Measurements from ENCODE around the gene TMEM214. TPM values are rescaled to one million over a fixed set of nuclear protein-coding genes. Genes with fewer than 3 reads are reported as not detected.

Gene TMEM214
- polyA plus RNA-seq, 1 donor from 2014 or later = 10.3 TPM

DNA sequence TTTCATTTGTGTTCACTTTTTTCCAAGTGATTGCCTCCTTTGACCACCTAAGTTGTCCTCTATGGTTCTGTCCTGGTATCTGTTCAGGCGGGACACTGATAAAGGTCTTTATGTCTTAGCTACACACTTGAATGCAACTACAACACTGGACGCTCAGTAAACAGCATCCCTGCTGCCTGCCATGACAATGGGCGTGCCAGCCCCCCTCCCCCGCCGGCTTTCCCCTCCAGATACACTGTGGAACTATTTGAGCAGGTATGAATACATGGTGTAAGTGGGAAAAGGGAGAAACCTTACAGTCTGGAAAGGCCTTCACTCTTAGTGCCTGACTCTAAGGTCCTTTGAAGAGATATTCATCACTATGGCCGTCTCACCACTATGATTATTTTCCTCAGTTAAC, 24.4 kb downstream of the TMEM214 start:
- Histone ChIP-seq H3F3A (ENCODE audit: insufficient read depth, low read length, poor library complexity, severe bottlenecking) (no peaks in the 10 kb centered on the region), H3K27ac (ENCODE audit: low read length) (no peak overlapping the region), H3K9ac (ENCODE audit: low read length) (no peak overlapping the region), H3K27me3 (ENCODE audit: insufficient read depth, low read depth, low read length) (no peaks in the 10 kb centered on the region), H3K4me2 (ENCODE audit: low read length) (no peak overlapping the region), H2AFZ (ENCODE audit: low read depth, low read length) (no peak overlapping the region), H3K36me3 (ENCODE audit: insufficient read depth, low read length) (no peaks in the 10 kb centered on the region), H3K4me3 (ENCODE audit: low read length) (no peak overlapping the region), H3K79me2 (replicated peaks; ENCODE audit: insufficient read depth, low read length) (peaks cover 4% of the 10 kb centered on the region), H4K20me1 (ENCODE audit: insufficient read depth) (no peaks in the 10 kb centered on the region), H3K9me3 (ENCODE audit: low read length) (no peaks in the 10 kb centered on the region), H3K9me2 (ENCODE audit: insufficient read depth, low read length) (no peaks in the 10 kb centered on the region)
- TF ChIP-seq RAD21 (conservative IDR thresholded peaks at IDR 0.05) (no peak), SMC3 (conservative IDR thresholded peaks at IDR 0.05; ENCODE audit: poor library complexity) (no peak), EZH2 (IDR thresholded peaks at IDR 0.05; ENCODE audit: borderline replicate concordance, insufficient read depth, low read length, poor library complexity, severe bottlenecking) (no peak), TAF1 (IDR thresholded peaks at IDR 0.05; ENCODE audit: low read depth) (no peak), MXI1 (conservative IDR thresholded peaks at IDR 0.05; ENCODE audit: poor library complexity, severe bottlenecking) (no peak), POLR2AphosphoS5 (IDR thresholded peaks at IDR 0.05) (no peak), EP300 (conservative IDR thresholded peaks at IDR 0.05; ENCODE audit: poor library complexity, severe bottlenecking) (no peak)
- TF ChIP-seq, protein P1, sequence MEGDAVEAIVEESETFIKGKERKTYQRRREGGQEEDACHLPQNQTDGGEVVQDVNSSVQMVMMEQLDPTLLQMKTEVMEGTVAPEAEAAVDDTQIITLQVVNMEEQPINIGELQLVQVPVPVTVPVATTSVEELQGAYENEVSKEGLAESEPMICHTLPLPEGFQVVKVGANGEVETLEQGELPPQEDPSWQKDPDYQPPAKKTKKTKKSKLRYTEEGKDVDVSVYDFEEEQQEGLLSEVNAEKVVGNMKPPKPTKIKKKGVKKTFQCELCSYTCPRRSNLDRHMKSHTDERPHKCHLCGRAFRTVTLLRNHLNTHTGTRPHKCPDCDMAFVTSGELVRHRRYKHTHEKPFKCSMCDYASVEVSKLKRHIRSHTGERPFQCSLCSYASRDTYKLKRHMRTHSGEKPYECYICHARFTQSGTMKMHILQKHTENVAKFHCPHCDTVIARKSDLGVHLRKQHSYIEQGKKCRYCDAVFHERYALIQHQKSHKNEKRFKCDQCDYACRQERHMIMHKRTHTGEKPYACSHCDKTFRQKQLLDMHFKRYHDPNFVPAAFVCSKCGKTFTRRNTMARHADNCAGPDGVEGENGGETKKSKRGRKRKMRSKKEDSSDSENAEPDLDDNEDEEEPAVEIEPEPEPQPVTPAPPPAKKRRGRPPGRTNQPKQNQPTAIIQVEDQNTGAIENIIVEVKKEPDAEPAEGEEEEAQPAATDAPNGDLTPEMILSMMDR (IDR thresholded peaks at IDR 0.05; ENCODE audit: poor library complexity, severe bottlenecking) = no peak
- TF ChIP-seq, protein P2, sequence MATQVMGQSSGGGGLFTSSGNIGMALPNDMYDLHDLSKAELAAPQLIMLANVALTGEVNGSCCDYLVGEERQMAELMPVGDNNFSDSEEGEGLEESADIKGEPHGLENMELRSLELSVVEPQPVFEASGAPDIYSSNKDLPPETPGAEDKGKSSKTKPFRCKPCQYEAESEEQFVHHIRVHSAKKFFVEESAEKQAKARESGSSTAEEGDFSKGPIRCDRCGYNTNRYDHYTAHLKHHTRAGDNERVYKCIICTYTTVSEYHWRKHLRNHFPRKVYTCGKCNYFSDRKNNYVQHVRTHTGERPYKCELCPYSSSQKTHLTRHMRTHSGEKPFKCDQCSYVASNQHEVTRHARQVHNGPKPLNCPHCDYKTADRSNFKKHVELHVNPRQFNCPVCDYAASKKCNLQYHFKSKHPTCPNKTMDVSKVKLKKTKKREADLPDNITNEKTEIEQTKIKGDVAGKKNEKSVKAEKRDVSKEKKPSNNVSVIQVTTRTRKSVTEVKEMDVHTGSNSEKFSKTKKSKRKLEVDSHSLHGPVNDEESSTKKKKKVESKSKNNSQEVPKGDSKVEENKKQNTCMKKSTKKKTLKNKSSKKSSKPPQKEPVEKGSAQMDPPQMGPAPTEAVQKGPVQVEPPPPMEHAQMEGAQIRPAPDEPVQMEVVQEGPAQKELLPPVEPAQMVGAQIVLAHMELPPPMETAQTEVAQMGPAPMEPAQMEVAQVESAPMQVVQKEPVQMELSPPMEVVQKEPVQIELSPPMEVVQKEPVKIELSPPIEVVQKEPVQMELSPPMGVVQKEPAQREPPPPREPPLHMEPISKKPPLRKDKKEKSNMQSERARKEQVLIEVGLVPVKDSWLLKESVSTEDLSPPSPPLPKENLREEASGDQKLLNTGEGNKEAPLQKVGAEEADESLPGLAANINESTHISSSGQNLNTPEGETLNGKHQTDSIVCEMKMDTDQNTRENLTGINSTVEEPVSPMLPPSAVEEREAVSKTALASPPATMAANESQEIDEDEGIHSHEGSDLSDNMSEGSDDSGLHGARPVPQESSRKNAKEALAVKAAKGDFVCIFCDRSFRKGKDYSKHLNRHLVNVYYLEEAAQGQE (IDR thresholded peaks at IDR 0.05; ENCODE audit: borderline replicate concordance) = no peak

DNA sequence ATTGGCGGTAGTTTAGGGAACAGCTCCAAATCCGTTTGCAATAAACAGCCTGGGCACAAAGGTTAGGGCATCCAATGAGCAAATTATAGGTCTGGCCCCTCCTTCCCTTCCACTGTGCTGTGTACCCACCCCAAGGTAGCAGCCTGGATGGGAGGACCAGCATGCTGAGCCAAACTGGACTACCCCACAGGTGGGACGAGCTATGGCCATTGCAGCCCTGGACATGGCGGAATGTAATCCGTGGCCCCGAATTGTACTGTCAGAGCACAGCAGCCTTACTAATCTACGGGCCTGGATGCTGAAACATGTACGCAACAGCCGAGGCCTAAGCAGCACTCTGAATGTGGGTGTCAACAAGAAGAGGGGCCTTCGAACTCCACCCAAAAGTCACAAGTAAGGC, 25.4 kb downstream of the TMEM214 start:
- Histone ChIP-seq H3K27ac (ENCODE audit: low read length) (no peak overlapping the region), H3K9me3 (ENCODE audit: low read length) (no peaks in the 10 kb centered on the region), H4K20me1 (ENCODE audit: insufficient read depth) (no peaks in the 10 kb centered on the region), H2AFZ (ENCODE audit: low read depth, low read length) (no peak overlapping the region), H3F3A (ENCODE audit: insufficient read depth, low read length, poor library complexity, severe bottlenecking) (no peaks in the 10 kb centered on the region), H3K27me3 (ENCODE audit: insufficient read depth, low read depth, low read length) (no peaks in the 10 kb centered on the region), H3K4me3 (ENCODE audit: low read length) (no peak overlapping the region), H3K36me3 (ENCODE audit: insufficient read depth, low read length) (no peaks in the 10 kb centered on the region), H3K4me2 (ENCODE audit: low read length) (no peak overlapping the region), H3K9me2 (ENCODE audit: insufficient read depth, low read length) (no peaks in the 10 kb centered on the region), H3K9ac (ENCODE audit: low read length) (no peak overlapping the region), H3K79me2 (replicated peaks; ENCODE audit: insufficient read depth, low read length) (no peaks in the 10 kb centered on the region)
- TF ChIP-seq EP300 (conservative IDR thresholded peaks at IDR 0.05; ENCODE audit: poor library complexity, severe bottlenecking) = no peak
- TF ChIP-seq, protein P1 (IDR thresholded peaks at IDR 0.05; ENCODE audit: poor library complexity, severe bottlenecking) = no peak
- no peak for TF ChIP-seq TAF1 (IDR thresholded peaks at IDR 0.05; ENCODE audit: low read depth)
- no peak for TF ChIP-seq RAD21 (conservative IDR thresholded peaks at IDR 0.05)
- TF ChIP-seq EZH2 (IDR thresholded peaks at IDR 0.05; ENCODE audit: borderline replicate concordance, insufficient read depth, low read length, poor library complexity, severe bottlenecking) = no peak
- no peak for TF ChIP-seq SMC3 (conservative IDR thresholded peaks at IDR 0.05; ENCODE audit: poor library complexity)
- TF ChIP-seq, protein P2 (IDR thresholded peaks at IDR 0.05; ENCODE audit: borderline replicate concordance) = no peak
- no peak for TF ChIP-seq MXI1 (conservative IDR thresholded peaks at IDR 0.05; ENCODE audit: poor library complexity, severe bottlenecking)
- no peak for TF ChIP-seq POLR2AphosphoS5 (IDR thresholded peaks at IDR 0.05)
